ENCODE results near the gene ZMYM2.

Gene ZMYM2

GRCh38 chr13:20028953-20029352 is 70.4 kb downstream of the ZMYM2 start:
- TF ChIP-seq ZBTB7A (IDR thresholded peaks at IDR 0.05; ENCODE audit: low read depth) (no peak), TCF12 (IDR thresholded peaks at IDR 0.05; ENCODE audit: low read depth) (no peak), TAF1 (IDR thresholded peaks at IDR 0.05; ENCODE audit: low read depth) (no peak), YY1 (IDR thresholded peaks at IDR 0.05; ENCODE audit: low read depth) (no peak), EGR1 (IDR thresholded peaks at IDR 0.05) (no peak), USF1 (IDR thresholded peaks at IDR 0.05) (no peak), REST (IDR thresholded peaks at IDR 0.05; ENCODE audit: low read depth) (no peak), TEAD4 (IDR thresholded peaks at IDR 0.05) (no peak), CEBPB (IDR thresholded peaks at IDR 0.05) (no peak), RAD21 (IDR thresholded peaks at IDR 0.05; ENCODE audit: low read depth) (no peak)

- no peak for TF ChIP-seq NFIC (IDR thresholded peaks at IDR 0.05)
- TF ChIP-seq MAX (IDR thresholded peaks at IDR 0.05): no peak
- TF ChIP-seq TEAD4 (IDR thresholded peaks at IDR 0.05): no peak
- no peak for TF ChIP-seq TAF1 (IDR thresholded peaks at IDR 0.05; ENCODE audit: low read depth)
- TF ChIP-seq CREB1 (IDR thresholded peaks at IDR 0.05; ENCODE audit: low read depth): no peak
- no peak for TF ChIP-seq CEBPB (IDR thresholded peaks at IDR 0.05)
- no peak for TF ChIP-seq FOXM1 (IDR thresholded peaks at IDR 0.05; ENCODE audit: borderline replicate concordance, low read depth)
- TF ChIP-seq YY1 (IDR thresholded peaks at IDR 0.05; ENCODE audit: low read depth): no peak
- no peak for TF ChIP-seq REST (IDR thresholded peaks at IDR 0.05; ENCODE audit: low read depth)
- no peak for TF ChIP-seq RAD21 (IDR thresholded peaks at IDR 0.05; ENCODE audit: low read depth)
- TF ChIP-seq TCF12 (IDR thresholded peaks at IDR 0.05; ENCODE audit: low read depth): no peak
- TF ChIP-seq USF1 (IDR thresholded peaks at IDR 0.05): no peak
- no peak for TF ChIP-seq EP300 (IDR thresholded peaks at IDR 0.05; ENCODE audit: borderline replicate concordance)
- no peak for TF ChIP-seq EGR1 (IDR thresholded peaks at IDR 0.05)
- no peak for TF ChIP-seq ZBTB7A (IDR thresholded peaks at IDR 0.05; ENCODE audit: low read depth)
These were observed 75.0 kb downstream of the ZMYM2 start for GRCh38 chr13:20033486-20033885.

GRCh38 chr13:20035130-20035529 is 76.6 kb downstream of the ZMYM2 start:
- TF ChIP-seq REST (IDR thresholded peaks at IDR 0.05; ENCODE audit: low read depth): no peak
- TF ChIP-seq TAF1 (IDR thresholded peaks at IDR 0.05; ENCODE audit: low read depth): no peak
- TF ChIP-seq ZBTB7A (IDR thresholded peaks at IDR 0.05; ENCODE audit: low read depth): no peak
- TF ChIP-seq FOXM1 (IDR thresholded peaks at IDR 0.05; ENCODE audit: borderline replicate concordance, low read depth): no peak
- TF ChIP-seq TEAD4 (IDR thresholded peaks at IDR 0.05): no peak
- no peak for TF ChIP-seq USF1 (IDR thresholded peaks at IDR 0.05)
- TF ChIP-seq EP300 (IDR thresholded peaks at IDR 0.05; ENCODE audit: borderline replicate concordance): no peak
- no peak for TF ChIP-seq CREB1 (IDR thresholded peaks at IDR 0.05; ENCODE audit: low read depth)
- no peak for TF ChIP-seq TCF12 (IDR thresholded peaks at IDR 0.05; ENCODE audit: low read depth)
- no peak for TF ChIP-seq YY1 (IDR thresholded peaks at IDR 0.05; ENCODE audit: low read depth)
- TF ChIP-seq RAD21 (IDR thresholded peaks at IDR 0.05; ENCODE audit: low read depth): no peak
- no peak for TF ChIP-seq NFIC (IDR thresholded peaks at IDR 0.05)
- no peak for TF ChIP-seq MAX (IDR thresholded peaks at IDR 0.05)
- no peak for TF ChIP-seq EGR1 (IDR thresholded peaks at IDR 0.05)
- no peak for TF ChIP-seq CEBPB (IDR thresholded peaks at IDR 0.05)

- TF ChIP-seq MAX (IDR thresholded peaks at IDR 0.05) (no peak), ZBTB7A (IDR thresholded peaks at IDR 0.05; ENCODE audit: low read depth) (no peak), RAD21 (IDR thresholded peaks at IDR 0.05; ENCODE audit: low read depth) (no peak), CEBPB (IDR thresholded peaks at IDR 0.05) (no peak), YY1 (IDR thresholded peaks at IDR 0.05; ENCODE audit: low read depth) (no peak), USF1 (IDR thresholded peaks at IDR 0.05) (no peak), NFIC (IDR thresholded peaks at IDR 0.05) (no peak), CREB1 (IDR thresholded peaks at IDR 0.05; ENCODE audit: low read depth) (no peak), TCF12 (IDR thresholded peaks at IDR 0.05; ENCODE audit: low read depth) (no peak), EGR1 (IDR thresholded peaks at IDR 0.05) (no peak), EP300 (IDR thresholded peaks at IDR 0.05; ENCODE audit: borderline replicate concordance) (no peak), FOXM1 (IDR thresholded peaks at IDR 0.05; ENCODE audit: borderline replicate concordance, low read depth) (no peak), TAF1 (IDR thresholded peaks at IDR 0.05; ENCODE audit: low read depth) (no peak), TEAD4 (IDR thresholded peaks at IDR 0.05) (no peak), REST (IDR thresholded peaks at IDR 0.05; ENCODE audit: low read depth) (no peak)
These were observed 79.4 kb downstream of the ZMYM2 start for GRCh38 chr13:20037908-20038307.
